HG02938 (cell line): Measurements from ENCODE around the gene WDPCP.
"Not testable (repeated sequence)": the region's sequence is repeated elsewhere in the genome, so short reads cannot be mapped to it uniquely, and the experiment has no call there.

Source experiments
- ATAC-seq: cut with Tn5 transposase; IDR thresholded peaks from one replicate; pipeline ENCODE4 v1.9.1; 2021; ENCODE audit warnings: mild to moderate bottlenecking, moderate library complexity; ENCODE audit not compliant: unreplicated experiment

The WDPCP gene

GRCh38 chr2:63374341-63374740 is 213.9 kb downstream of the WDPCP start:
- no peak for ATAC-seq

- no peak for ATAC-seq
Measured at GRCh38 chr2:63372549-63372948, 215.7 kb downstream of the WDPCP start.

GRCh38 chr2:63369146-63369545 is 219.1 kb downstream of the WDPCP start:
- ATAC-seq: no peak

GRCh38 chr2:63364866-63365265 is 223.4 kb downstream of the WDPCP start:
- ATAC-seq: no peak

- ATAC-seq: not testable (repeated sequence)
Measured at GRCh38 chr2:63357722-63358121, 230.6 kb downstream of the WDPCP start.

- no peak for ATAC-seq
Measured at GRCh38 chr2:63347361-63347760, 240.9 kb downstream of the WDPCP start.

- no peak for ATAC-seq
Measured at GRCh38 chr2:63346411-63346810, 241.9 kb downstream of the WDPCP start.

- ATAC-seq: no peak
Measured at GRCh38 chr2:63345285-63345633, 243.0 kb downstream of the WDPCP start.

GRCh38 chr2:63344575-63345284 is 243.5 kb downstream of the WDPCP start:
- ATAC-seq: no peak

- ATAC-seq: no peak
Measured at GRCh38 chr2:63343397-63344109, 244.7 kb downstream of the WDPCP start.

GRCh38 chr2:63340443-63340842 is 247.8 kb downstream of the WDPCP start:
- ATAC-seq: no peak

- no peak for ATAC-seq
Measured at GRCh38 chr2:63334910-63335309, 253.4 kb downstream of the WDPCP start.

- no peak for ATAC-seq
Measured at GRCh38 chr2:63326473-63326872, 261.8 kb downstream of the WDPCP start.

- ATAC-seq: not testable (repeated sequence)
Measured at GRCh38 chr2:63323662-63324061, 264.6 kb downstream of the WDPCP start.

GRCh38 chr2:63321973-63322372 is 266.3 kb downstream of the WDPCP start:
- not testable (repeated sequence) for ATAC-seq

- ATAC-seq: no peak
Measured at GRCh38 chr2:63320669-63321068, 267.6 kb downstream of the WDPCP start.

GRCh38 chr2:63310614-63311013 is 277.7 kb downstream of the WDPCP start:
- no peak for ATAC-seq

GRCh38 chr2:63301481-63301880 is 286.8 kb downstream of the WDPCP start:
- ATAC-seq: no peak

- no peak for ATAC-seq
Measured at GRCh38 chr2:63300835-63301234, 287.4 kb downstream of the WDPCP start.

- no peak for ATAC-seq
Measured at GRCh38 chr2:63287956-63288355, 300.3 kb downstream of the WDPCP start.

GRCh38 chr2:63286520-63286919 is 301.8 kb downstream of the WDPCP start:
- not testable (repeated sequence) for ATAC-seq

GRCh38 chr2:63283273-63283672 is 305.0 kb downstream of the WDPCP start:
- ATAC-seq: no peak

GRCh38 chr2:63272560-63272959 is 315.7 kb downstream of the WDPCP start:
- ATAC-seq: no peak
